GM23338 (cell line): ENCODE data around the gene SLC37A1. TPM values are rescaled to one million over a fixed set of nuclear protein-coding genes. Genes with fewer than 3 reads are reported as not detected.

Source experiments
- ATAC-seq: fragments of 200-7000 bp; cut with Tn5 transposase; 3 replicates; pipeline ENCODE4 v1.9.1; 2020
- DNase-seq: peaks from one replicate; pipeline ENCODE4 v3.0.0-alpha.2; 2015; ENCODE audit warnings: low spot score
- H2AFZ ChIP-seq: fragments of 200-600 bp; sonication (generic); 2 replicates; pipeline ENCODE4 v1.8.0; 2016; ENCODE audit warnings: antibody characterized with exemption, mild to moderate bottlenecking, moderate library complexity
- H3F3A ChIP-seq: fragments of 200-600 bp; sonication (generic); replicated peaks from 2 replicates; pipeline ENCODE4 v1.8.0; 2017; ENCODE audit warnings: antibody characterized with exemption, mixed run types, low read depth
- H3K27ac ChIP-seq: fragments of 200-600 bp; sonication (generic); 2 replicates; pipeline ENCODE4 v1.6.1; 2016; ENCODE audit warnings: low read depth
- H3K27me3 ChIP-seq: fragments of 200-600 bp; sonication (generic); 2 replicates; pipeline ENCODE4 v1.8.0; 2016; ENCODE audit warnings: mild to moderate bottlenecking, mixed run types, moderate library complexity; ENCODE audit not compliant: insufficient read depth
- H3K36me3 ChIP-seq: fragments of 200-600 bp; sonication (generic); 2 replicates; pipeline ENCODE4 v1.8.0; 2016; ENCODE audit warnings: mild to moderate bottlenecking; ENCODE audit not compliant: insufficient read depth
- H3K4me1 ChIP-seq: fragments of 200-600 bp; sonication (generic); 2 replicates; pipeline ENCODE4 v1.8.0; 2016; ENCODE audit warnings: mild to moderate bottlenecking, moderate library complexity; ENCODE audit not compliant: insufficient read depth
- H3K4me2 ChIP-seq: fragments of 200-600 bp; sonication (generic); 2 replicates; pipeline ENCODE4 v1.7.1; 2017; ENCODE audit warnings: mixed run types
- H3K4me3 ChIP-seq: fragments of 200-600 bp; sonication (generic); 2 replicates; pipeline ENCODE4 v1.6.1; 2016; ENCODE audit warnings: mixed run types
- H3K79me2 ChIP-seq: fragments of 200-600 bp; sonication (generic); replicated peaks from 2 replicates; pipeline ENCODE4 v1.8.0; 2017; ENCODE audit warnings: mild to moderate bottlenecking; ENCODE audit not compliant: insufficient read depth
- H3K9me2 ChIP-seq: fragments of 200-600 bp; sonication (generic); 2 replicates; pipeline ENCODE4 v1.8.0; 2017; ENCODE audit not compliant: insufficient read depth
- H4K20me1 ChIP-seq: fragments of 200-600 bp; sonication (generic); replicated peaks from 2 replicates; pipeline ENCODE4 v1.8.0; 2017; ENCODE audit warnings: mild to moderate bottlenecking; ENCODE audit not compliant: insufficient read depth
- H3K27ac Mint-ChIP-seq: 2 replicates; pipeline ENCODE4 v1.8.0; 2020; ENCODE audit warnings: inconsistent platforms, mild to moderate bottlenecking, moderate library complexity, mixed read lengths
- H3K27me3 Mint-ChIP-seq: 3 replicates; pipeline ENCODE4 v1.8.0; 2022; ENCODE audit warnings: low read depth, mild to moderate bottlenecking, moderate library complexity, mixed read lengths, inconsistent platforms; ENCODE audit not compliant: insufficient read depth, poor library complexity
- H3K36me3 Mint-ChIP-seq: 3 replicates; pipeline ENCODE4 v1.8.0; 2021; ENCODE audit warnings: low read depth, mild to moderate bottlenecking, inconsistent platforms, moderate library complexity, mixed read lengths
- H3K4me1 Mint-ChIP-seq: 3 replicates; pipeline ENCODE4 v1.8.0; 2020; ENCODE audit warnings: mild to moderate bottlenecking, inconsistent platforms, mixed read lengths
- H3K4me3 Mint-ChIP-seq: 3 replicates; pipeline ENCODE4 v1.8.0; 2021; ENCODE audit warnings: moderate library complexity, mild to moderate bottlenecking, inconsistent platforms, mixed read lengths
- H3K9me3 Mint-ChIP-seq: 3 replicates; pipeline ENCODE4 v1.8.0; 2020; ENCODE audit warnings: moderate library complexity, mild to moderate bottlenecking, inconsistent platforms, mixed read lengths
- CREB1 ChIP-seq: fragments of 250-450 bp; sonication (Bioruptor Pico); IDR thresholded peaks from 2 replicates; pipeline ENCODE4 v1.5.0; 2020; ENCODE audit warnings: low read depth, mild to moderate bottlenecking, moderate library complexity
- CTCF ChIP-seq, 2 experiments: fragments of 200-600 bp in 1 of 2; sonication (generic) in 1 of 2; conservative IDR thresholded peaks; 2 replicates each; pipeline versions ENCODE4 v1.5.1 to v1.6.1; 2016 to 2017; ENCODE audit warnings: antibody characterized with exemption in 2 of 2, low read depth in 2 of 2, mild to moderate bottlenecking in 2 of 2, moderate library complexity in 1 of 2
- ETS1 ChIP-seq: IDR thresholded peaks from 2 replicates; pipeline ENCODE4 v1.6.1; 2016; ENCODE audit warnings: antibody characterized with exemption
- EZH2 ChIP-seq: fragments of 200-600 bp; sonication (generic); IDR thresholded peaks from one replicate; pipeline ENCODE4 v1.8.0; 2017; ENCODE audit warnings: antibody characterized with exemption, mild to moderate bottlenecking, low read depth; ENCODE audit not compliant: unreplicated experiment
- EZH2phosphoT487 ChIP-seq: fragments of 200-600 bp; sonication (generic); IDR thresholded peaks from one replicate; pipeline ENCODE4 v1.8.1; 2018; ENCODE audit warnings: antibody characterized with exemption; ENCODE audit not compliant: unreplicated experiment
- JUNB ChIP-seq: IDR thresholded peaks from one replicate; pipeline ENCODE4 v1.6.1; 2016; ENCODE audit warnings: antibody characterized with exemption; ENCODE audit not compliant: unreplicated experiment
- NANOG ChIP-seq: IDR thresholded peaks from 2 replicates; pipeline ENCODE4 v1.6.1; 2016; ENCODE audit warnings: antibody characterized with exemption, borderline replicate concordance
- POLR2AphosphoS5 ChIP-seq: IDR thresholded peaks from 2 replicates; pipeline ENCODE4 v1.6.1; 2016; ENCODE audit warnings: antibody characterized with exemption, low read depth
- REST ChIP-seq: IDR thresholded peaks from one replicate; pipeline ENCODE4 v1.6.1; 2018; ENCODE audit warnings: antibody characterized with exemption; ENCODE audit not compliant: unreplicated experiment
- STAT1 ChIP-seq: IDR thresholded peaks from one replicate; pipeline ENCODE4 v1.6.1; 2016; ENCODE audit warnings: antibody characterized with exemption; ENCODE audit not compliant: unreplicated experiment
- ZNF114 ChIP-seq: fragments of 250-450 bp; sonication (Bioruptor Pico); IDR thresholded peaks from 2 replicates; pipeline ENCODE4 v1.5.0; 2020; ENCODE audit warnings: mild to moderate bottlenecking, moderate library complexity
- ZNF331 ChIP-seq: fragments of 250-450 bp; sonication (Bioruptor Pico); IDR thresholded peaks from 2 replicates; pipeline ENCODE4 v1.5.0; 2020; ENCODE audit warnings: low read depth, mild to moderate bottlenecking, moderate library complexity
- ZNF462 ChIP-seq: fragments of 250-450 bp; sonication (Bioruptor Pico); IDR thresholded peaks from 2 replicates; pipeline ENCODE4 v1.5.0; 2020; ENCODE audit warnings: mild to moderate bottlenecking, moderate library complexity
- polyA plus RNA-seq: library from polyadenylated mRNA; unstranded; fragments of >200 nt; fragmentation: Nextera tagmentation; extraction: Ambion mirVana; gene quantifications from 2 replicates; pipeline ENCODE4 v1.2.1, GENCODE V29; 2016
- total RNA-seq: library from RNA; depleted of rRNA; stranded (reverse); fragments of >200 nt; shearing (Covaris generic); gene quantifications from 2 replicates; pipeline ENCODE4 v1.2.3, GENCODE V29; 2014

SLC37A1 gene
- total and polyA plus RNA-seq, 2 experiments from 2014 or later: 14.0 to 30.3 TPM

- no peak overlapping the region for H3K4me3 ChIP-seq
- Mint-ChIP-seq H3K36me3 (peaks cover 60% of the 10 kb centered on the region), H3K4me3 (no peak overlapping the region), H3K27me3 (peaks cover 10% of the 10 kb centered on the region), H3K27ac (no peak overlapping the region), H3K4me1 (no peaks in the 10 kb centered on the region; the same call in 2 of the 3 replicates), H3K9me3 (peaks cover 19% of the 10 kb centered on the region)
- no peaks in the 10 kb centered on the region for H3K4me1 ChIP-seq
- ATAC-seq: no peak
- no peak for DNase-seq
- no peak overlapping the region for H3K27ac ChIP-seq
- no peak overlapping the region for H2AFZ ChIP-seq
- no peaks in the 10 kb centered on the region for H3K27me3 ChIP-seq
- H3F3A ChIP-seq: 0 out of 2 replicates have a peak, but pooled peaks cover 4% of the 10 kb centered on the region
- no peaks in the 10 kb centered on the region for H3K79me2 ChIP-seq
- H3K4me2 ChIP-seq: no peak overlapping the region
- no peaks in the 10 kb centered on the region for H4K20me1 ChIP-seq
- TF ChIP-seq REST (no peak), NANOG (no peak), CTCF (conservative IDR thresholded peaks at IDR 0.05; ENCODE audit: low read depth in 2 of 2) (no peak), ZNF114 (CRISPR knock-in tag) (no peak), EZH2 (no peak), ZNF331 (CRISPR knock-in tag) (no peak), EZH2phosphoT487 (no peak), JUNB (no peak), POLR2AphosphoS5 (no peak), ZNF462 (CRISPR knock-in tag) (no peak), CREB1 (CRISPR knock-in tag) (no peak), ETS1 (no peak), STAT1 (no peak)
- no peaks in the 10 kb centered on the region; the same call in 1 of the 2 replicates for H3K9me2 ChIP-seq
- peaks cover 11% of the 10 kb centered on the region; the same call in 1 of the 2 replicates for H3K36me3 ChIP-seq
These were observed 61.5 kb downstream of the SLC37A1 start for GRCh38 chr21:42575111-42575510.
